Right kidney (tissue), 9 donors: ENCODE results near the gene PPP4C.
"Not testable (repeated sequence)": the region's sequence is repeated elsewhere in the genome, so short reads cannot be mapped to it uniquely, and the experiment has no call there.

ENCODE experiments used
- DNase-seq: peaks from one replicate; pipeline ENCODE4 v3.0.0-alpha.2; 2016
- long read RNA-seq, 8 donors: transcript quantifications; one replicate each; lab custom pipeline, GENCODE V29; 2026

The PPP4C gene
- long read RNA-seq, donor 1, transcript PPP4C-201 (9 exons, 1,407 nt) = major isoform, 48 of 109 reads
- long read RNA-seq, donor 1, transcript PPP4C-204 (8 exons, 941 nt) = minor isoform, 6 of 109 reads
- long read RNA-seq, donor 1, partial matches to known transcripts = 22 of 109 reads
- long read RNA-seq, donor 1, other reads (novel, unspliced or antisense) = 27 of 109 reads
- long read RNA-seq, donor 2, transcript PPP4C-201 (9 exons, 1,407 nt) = major isoform, 29 of 65 reads
- long read RNA-seq, donor 2, partial matches to known transcripts = 16 of 65 reads
- long read RNA-seq, donor 2, other reads (novel, unspliced or antisense) = 20 of 65 reads
- long read RNA-seq, donor 3, transcript PPP4C-201 (9 exons, 1,407 nt) = major isoform, 13 of 24 reads
- long read RNA-seq, donor 3, partial matches to known transcripts = 9 of 24 reads
- long read RNA-seq, donor 3, other reads (novel, unspliced or antisense) = 0 of 24 reads
- long read RNA-seq, donor 4, transcript PPP4C-201 (9 exons, 1,407 nt) = major isoform, 20 of 63 reads
- long read RNA-seq, donor 4, partial matches to known transcripts = 19 of 63 reads
- long read RNA-seq, donor 4, other reads (novel, unspliced or antisense) = 20 of 63 reads
- long read RNA-seq, donor 5, transcript PPP4C-201 (9 exons, 1,407 nt) = major isoform, 27 of 81 reads
- long read RNA-seq, donor 5, transcript PPP4C-214 (8 exons, 1,301 nt) = minor isoform, 7 of 81 reads
- long read RNA-seq, donor 5, partial matches to known transcripts = 14 of 81 reads
- long read RNA-seq, donor 5, other reads (novel, unspliced or antisense) = 26 of 81 reads
- long read RNA-seq, donor 6, transcript PPP4C-201 (9 exons, 1,407 nt) = major isoform, 28 of 60 reads
- long read RNA-seq, donor 6, transcript PPP4C-204 (8 exons, 941 nt) = minor isoform, 5 of 60 reads
- long read RNA-seq, donor 6, partial matches to known transcripts = 5 of 60 reads
- long read RNA-seq, donor 6, other reads (novel, unspliced or antisense) = 18 of 60 reads
- long read RNA-seq, donor 7 = 0 reads
- long read RNA-seq, donor 8, transcript PPP4C-214 (8 exons, 1,301 nt) = minor isoform, 5 of 94 reads
- long read RNA-seq, donor 8, transcript PPP4C-201 (9 exons, 1,407 nt) = major isoform, 42 of 94 reads
- long read RNA-seq, donor 8, partial matches to known transcripts = 19 of 94 reads
- long read RNA-seq, donor 8, other reads (novel, unspliced or antisense) = 27 of 94 reads

GRCh38 chr16:30075503-30076275 is at the start of gene PPP4C:
Gene PPP4C (plus strand): TSS chr16:30075994. CDS start chr16:30076378, 384 bp downstream.
- peak; percentile 86 for DNase-seq

- DNase-seq = no peak
These were observed 49.3 kb upstream of the PPP4C start for GRCh38 chr16:30026449-30026848.

GRCh38 chr16:30027588-30028437 is 48.0 kb upstream of the PPP4C start:
- DNase-seq = no peak

GRCh38 chr16:30028438-30029076 is 47.2 kb upstream of the PPP4C start:
- DNase-seq = peak; percentile 67

- DNase-seq = peak; percentile 30
These were observed 45.6 kb upstream of the PPP4C start for GRCh38 chr16:30030011-30030685.

GRCh38 chr16:30030841-30031413 is 44.9 kb upstream of the PPP4C start, which contains the start of gene TLCD3B:
Gene TLCD3B (minus strand): TSS chr16:30031271. CDS start chr16:30030527, 744 bp downstream.
- no peak for DNase-seq

GRCh38 chr16:30031477-30031918 is 44.3 kb upstream of the PPP4C start:
- DNase-seq = no peak

- DNase-seq = no peak
These were observed 43.5 kb upstream of the PPP4C start for GRCh38 chr16:30032083-30032819.

GRCh38 chr16:30033270-30033669 is 42.5 kb upstream of the PPP4C start:
- no peak for DNase-seq

- DNase-seq = no peak
These were observed 35.6 kb upstream of the PPP4C start for GRCh38 chr16:30040221-30040620.

- not testable (repeated sequence) for DNase-seq
These were observed 35.1 kb upstream of the PPP4C start for GRCh38 chr16:30040690-30041089.

- DNase-seq = no peak
These were observed 34.0 kb upstream of the PPP4C start for GRCh38 chr16:30041841-30042240.

- DNase-seq = no peak
These were observed 29.6 kb upstream of the PPP4C start for GRCh38 chr16:30046178-30046577.

- DNase-seq = no peak
These were observed 29.2 kb upstream of the PPP4C start for GRCh38 chr16:30046588-30046987.

GRCh38 chr16:30049871-30050270 is 25.9 kb upstream of the PPP4C start:
- no peak for DNase-seq

GRCh38 chr16:30051518-30051917 is 24.3 kb upstream of the PPP4C start:
- DNase-seq = no peak

- DNase-seq = peak; percentile 88
These were observed 23.0 kb upstream of the PPP4C start for GRCh38 chr16:30052671-30053372.
